GM10266 (cell line): Measurements from ENCODE around the gene CBFA2T3.

ENCODE experiments used
- DNase-seq: peaks from one replicate; pipeline ENCODE4 v3.0.0; 2012; ENCODE audit errors: extremely low spot score
- CTCF ChIP-seq: IDR thresholded peaks from 2 replicates; pipeline ENCODE4 v1.5.1; 2012; ENCODE audit warnings: mild to moderate bottlenecking, low read depth; ENCODE audit not compliant: control insufficient read depth, insufficient read depth; ENCODE audit errors: missing control alignments

Gene CBFA2T3

GRCh38 chr16:88970539-88971065 is 6.4 kb downstream of the CBFA2T3 start:
- DNase-seq: no peak

DNA sequence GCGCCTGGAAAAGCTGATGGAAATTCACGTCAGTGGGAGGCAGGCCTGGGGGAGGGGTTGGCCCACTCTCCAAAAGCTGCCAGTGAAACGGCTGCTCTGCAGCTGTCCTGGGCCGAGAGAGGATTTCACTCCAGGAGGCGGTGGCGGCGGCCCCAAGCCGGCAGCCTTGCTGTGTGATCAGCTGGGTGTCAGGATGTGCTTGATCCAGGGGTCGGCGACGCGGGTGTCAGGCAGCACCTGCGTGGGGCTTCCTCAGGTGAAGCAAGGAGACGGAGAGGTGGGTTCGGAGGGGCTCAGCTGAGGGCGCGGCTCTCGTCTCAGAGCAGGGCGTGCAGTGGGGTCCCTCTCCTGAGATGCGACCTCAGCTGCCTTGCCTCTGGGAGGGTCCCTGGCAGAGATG is 7.0 kb downstream of the CBFA2T3 start:
- no peak for DNase-seq
- no peak for TF ChIP-seq CTCF

More at GRCh38 chr16:88970539-88971065, 6.4 kb downstream of the CBFA2T3 start:
- no peak for TF ChIP-seq CTCF

GRCh38 chr16:88969361-88969831 is 7.6 kb downstream of the CBFA2T3 start:
- DNase-seq: no peak
- TF ChIP-seq CTCF: no peak

GRCh38 chr16:88968589-88969280 is 8.3 kb downstream of the CBFA2T3 start:
- DNase-seq: peak; percentile 58
- TF ChIP-seq CTCF: no peak

GRCh38 chr16:88967830-88968588 is 9.0 kb downstream of the CBFA2T3 start:
- peak; percentile 90 for DNase-seq
- no peak for TF ChIP-seq CTCF

- TF ChIP-seq CTCF: no peak
- no peak for DNase-seq
Observed at GRCh38 chr16:88966986-88967829, 9.8 kb downstream of the CBFA2T3 start.
